ENCODE results near the gene PCDHGC3.

PCDHGC3 gene

DNA sequence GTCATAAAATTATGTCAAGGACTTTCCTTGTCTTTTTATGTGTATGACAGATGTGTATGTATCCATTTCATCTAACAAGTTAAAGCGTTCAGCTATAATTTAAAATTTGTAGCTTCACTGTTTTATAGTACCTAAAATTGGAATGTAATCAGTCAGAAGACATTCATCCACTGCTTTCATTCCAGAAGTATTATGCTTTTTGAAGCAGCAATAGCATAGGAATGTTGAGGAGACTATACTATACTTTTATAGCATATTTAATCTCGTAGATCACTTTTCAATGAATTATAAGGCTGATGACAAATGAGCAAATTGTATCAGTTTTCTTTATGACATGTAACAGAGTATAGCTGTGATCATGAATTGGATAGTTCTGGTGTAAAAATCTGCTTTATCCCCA is 38.5 kb upstream of the PCDHGC3 start (continued):
- TF ChIP-seq, protein P1, sequence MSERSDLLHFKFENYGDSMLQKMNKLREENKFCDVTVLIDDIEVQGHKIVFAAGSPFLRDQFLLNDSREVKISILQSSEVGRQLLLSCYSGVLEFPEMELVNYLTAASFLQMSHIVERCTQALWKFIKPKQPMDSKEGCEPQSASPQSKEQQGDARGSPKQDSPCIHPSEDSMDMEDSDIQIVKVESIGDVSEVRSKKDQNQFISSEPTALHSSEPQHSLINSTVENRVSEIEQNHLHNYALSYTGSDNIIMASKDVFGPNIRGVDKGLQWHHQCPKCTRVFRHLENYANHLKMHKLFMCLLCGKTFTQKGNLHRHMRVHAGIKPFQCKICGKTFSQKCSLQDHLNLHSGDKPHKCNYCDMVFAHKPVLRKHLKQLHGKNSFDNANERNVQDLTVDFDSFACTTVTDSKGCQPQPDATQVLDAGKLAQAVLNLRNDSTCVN (tag by site-specific recombination; optimal IDR thresholded peaks at IDR 0.05): no peak
- no peak for TF ChIP-seq ZNF140 (tag by site-specific recombination; IDR thresholded peaks at IDR 0.05)

DNA sequence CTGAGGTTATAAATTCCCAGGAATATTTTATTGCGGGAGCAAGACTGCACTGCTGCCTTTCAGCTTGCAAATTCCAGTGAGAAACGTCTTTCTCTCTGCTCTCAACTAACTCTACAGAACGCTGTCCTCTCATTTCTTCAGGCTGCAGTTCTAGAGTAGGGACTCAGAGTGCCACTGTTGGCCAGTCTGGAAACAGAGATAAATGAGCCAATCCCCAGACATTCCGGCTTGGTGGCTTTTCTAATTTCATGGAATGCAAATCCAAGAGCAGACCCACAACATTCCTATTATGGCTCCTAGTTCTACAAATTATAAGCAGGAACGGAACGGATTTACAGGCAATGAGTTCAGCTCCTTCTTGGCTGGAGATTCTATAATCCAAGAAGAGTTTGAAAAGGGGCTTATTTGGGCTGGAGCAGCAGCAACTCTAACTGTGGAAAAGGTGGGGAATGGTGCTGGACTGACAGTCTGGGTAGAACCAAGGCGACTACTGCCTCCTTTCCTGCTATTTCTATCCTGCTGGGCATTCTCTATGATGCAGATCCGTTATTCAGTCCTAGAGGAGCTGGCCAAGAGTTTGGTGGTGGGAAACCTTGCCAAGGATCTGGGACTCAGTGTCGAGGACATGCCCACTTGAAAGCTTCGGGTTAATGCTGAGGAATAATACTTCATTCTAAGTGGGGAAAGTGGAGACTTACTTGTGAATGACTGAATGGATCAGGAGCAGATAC is 36.2 kb upstream of the PCDHGC3 start:
- TF ChIP-seq ZNF473 (tag by site-specific recombination; IDR thresholded peaks at IDR 0.05) (no peak), ZNF560 (tag by site-specific recombination; IDR thresholded peaks at IDR 0.05; ENCODE audit: borderline replicate concordance) (no peak), HOXC10 (CRISPR knock-in tag; IDR thresholded peaks at IDR 0.05) (no peak), ZNF530 (tag by site-specific recombination; IDR thresholded peaks at IDR 0.05; ENCODE audit: low read depth) (no peak), ZNF514 (tag by site-specific recombination; IDR thresholded peaks at IDR 0.05) (no peak), ZBTB21 (tag by site-specific recombination; IDR thresholded peaks at IDR 0.05) (no peak), FEZF1 (tag by site-specific recombination; IDR thresholded peaks at IDR 0.05) (no peak), ZNF544 (tag by site-specific recombination; IDR thresholded peaks at IDR 0.05) (no peak), ZNF776 (tag by site-specific recombination; IDR thresholded peaks at IDR 0.05; ENCODE audit: borderline replicate concordance) (no peak), ZNF837 (tag by site-specific recombination; IDR thresholded peaks at IDR 0.05) (no peak), ZNF354C (tag by site-specific recombination; IDR thresholded peaks at IDR 0.05; ENCODE audit: borderline replicate concordance, low read depth) (no peak), ZNF629 (tag by site-specific recombination; IDR thresholded peaks at IDR 0.05) (no peak), ZNF571 (tag by site-specific recombination; IDR thresholded peaks at IDR 0.05) (no peak), ZNF121 (tag by site-specific recombination; IDR thresholded peaks at IDR 0.05) (no peak), ZEB2 (tag by site-specific recombination; IDR thresholded peaks at IDR 0.05) (no peak)
- TF ChIP-seq, protein P2, sequence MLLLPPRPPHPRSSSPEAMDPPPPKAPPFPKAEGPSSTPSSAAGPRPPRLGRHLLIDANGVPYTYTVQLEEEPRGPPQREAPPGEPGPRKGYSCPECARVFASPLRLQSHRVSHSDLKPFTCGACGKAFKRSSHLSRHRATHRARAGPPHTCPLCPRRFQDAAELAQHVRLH (tag by site-specific recombination; IDR thresholded peaks at IDR 0.05): no peak
- TF ChIP-seq, protein P3, sequence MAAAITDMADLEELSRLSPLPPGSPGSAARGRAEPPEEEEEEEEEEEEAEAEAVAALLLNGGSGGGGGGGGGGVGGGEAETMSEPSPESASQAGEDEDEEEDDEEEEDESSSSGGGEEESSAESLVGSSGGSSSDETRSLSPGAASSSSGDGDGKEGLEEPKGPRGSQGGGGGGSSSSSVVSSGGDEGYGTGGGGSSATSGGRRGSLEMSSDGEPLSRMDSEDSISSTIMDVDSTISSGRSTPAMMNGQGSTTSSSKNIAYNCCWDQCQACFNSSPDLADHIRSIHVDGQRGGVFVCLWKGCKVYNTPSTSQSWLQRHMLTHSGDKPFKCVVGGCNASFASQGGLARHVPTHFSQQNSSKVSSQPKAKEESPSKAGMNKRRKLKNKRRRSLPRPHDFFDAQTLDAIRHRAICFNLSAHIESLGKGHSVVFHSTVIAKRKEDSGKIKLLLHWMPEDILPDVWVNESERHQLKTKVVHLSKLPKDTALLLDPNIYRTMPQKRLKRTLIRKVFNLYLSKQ (tag by site-specific recombination; IDR thresholded peaks at IDR 0.05; ENCODE audit: borderline replicate concordance): no peak
- TF ChIP-seq, protein P4, sequence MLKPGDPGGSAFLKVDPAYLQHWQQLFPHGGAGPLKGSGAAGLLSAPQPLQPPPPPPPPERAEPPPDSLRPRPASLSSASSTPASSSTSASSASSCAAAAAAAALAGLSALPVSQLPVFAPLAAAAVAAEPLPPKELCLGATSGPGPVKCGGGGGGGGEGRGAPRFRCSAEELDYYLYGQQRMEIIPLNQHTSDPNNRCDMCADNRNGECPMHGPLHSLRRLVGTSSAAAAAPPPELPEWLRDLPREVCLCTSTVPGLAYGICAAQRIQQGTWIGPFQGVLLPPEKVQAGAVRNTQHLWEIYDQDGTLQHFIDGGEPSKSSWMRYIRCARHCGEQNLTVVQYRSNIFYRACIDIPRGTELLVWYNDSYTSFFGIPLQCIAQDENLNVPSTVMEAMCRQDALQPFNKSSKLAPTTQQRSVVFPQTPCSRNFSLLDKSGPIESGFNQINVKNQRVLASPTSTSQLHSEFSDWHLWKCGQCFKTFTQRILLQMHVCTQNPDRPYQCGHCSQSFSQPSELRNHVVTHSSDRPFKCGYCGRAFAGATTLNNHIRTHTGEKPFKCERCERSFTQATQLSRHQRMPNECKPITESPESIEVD (tag by site-specific recombination; IDR thresholded peaks at IDR 0.05): no peak
- no peaks in the 10 kb centered on the region for H3K9me3 ChIP-seq (ENCODE audit: control insufficient read depth, insufficient read depth, low read depth, low read length)
- H3K36me3 ChIP-seq (ENCODE audit: control insufficient read depth in 2 of 2, insufficient read depth in 1 of 2, low read length in 2 of 2): no peaks in the 10 kb centered on the region
- no peak overlapping the region for H3K4me3 ChIP-seq (ENCODE audit: low read depth, low read length)
- H3K4me1 ChIP-seq (ENCODE audit: control insufficient read depth, insufficient read depth, low read length): no peaks in the 10 kb centered on the region
- H3K27ac ChIP-seq (ENCODE audit: extremely low read depth, low read depth, low read length): no peak overlapping the region
- ChIA-PET POLR2A (no interaction called here), CTCF (interaction anchor here (0.5 to 1.7 kb wide), 5 partner anchors 82 to 118 kb away, joined by 3 to 6 read pairs (median 3); partner anchors contain the start of gene PCDHGB1)

All from HEK293 (cell line).